ENCODE results near the gene TNNT1. TPM values are rescaled to one million over a fixed set of nuclear protein-coding genes. Genes with fewer than 3 reads are reported as not detected.

Gene TNNT1
- polyA plus RNA-seq, 2 of the 4 experiments (the other 2 are of a cell fraction), result 140 to 155 TPM

- no peaks in the 10 kb centered on the region for H3K9me3 ChIP-seq
- ATAC-seq (no peak), FAIRE-seq (no peak), DNase-seq (ENCODE audit: low read depth in 1 of 2, low spot score in 1 of 2) (peak in 1 of 2 experiments; percentile 54)
- CTCF ChIA-PET, result interaction anchor here (0.7 to 6.7 kb wide), 6 partner anchors 12 to 386 kb away, joined by 3 to 35 read pairs (median 4); no protein-coding TSS in a partner anchor
- POLR2A ChIA-PET, result interaction anchor here (0.6 to 2.4 kb wide), 11 partner anchors 23 to 651 kb away, joined by 3 to 12 read pairs (median 5); partner anchors contain the start of genes DNAAF3, KMT5C, PPP6R1 and UBE2S
- peak overlapping the region; percentile 90 for H3K4me2 ChIP-seq
- H3K4me1 ChIP-seq, result peaks cover 30% of the 10 kb centered on the region
- peak overlapping the region; percentile 64 for H3K4me3 ChIP-seq
- peak overlapping the region; percentile 76 to 94 for H3K27ac ChIP-seq
- TF ChIP-seq MAX (IDR thresholded peaks at IDR 0.05) (peak; percentile 11; the same call in 1 of the 2 replicates), ZNF302 (CRISPR knock-in tag; IDR thresholded peaks at IDR 0.05) (no peak)
- 74% methylated on average over 22 of the region's 22 CpGs for WGBS (ENCODE audit: missing lambda C conversion rate)
These were observed 30.5 kb downstream of the TNNT1 start for GRCh38 chr19:55118401-55118991.

GRCh38 chr19:55117663-55118391 is 31.2 kb downstream of the TNNT1 start:
- Histone ChIP-seq H3K4me1 (peaks cover 30% of the 10 kb centered on the region), H3K4me3 (peak overlapping the region; percentile 64), H3K4me2 (peak overlapping the region; percentile 90), H3K9me3 (no peaks in the 10 kb centered on the region), H3K27ac (peak overlapping the region; percentile 85 to 94)
- ATAC-seq, result peak; percentile 90 to 95
- CTCF ChIA-PET, result interaction anchor here (0.6 to 6.7 kb wide), 11 partner anchors 11 to 386 kb away, joined by 3 to 35 read pairs (median 4); no protein-coding TSS in a partner anchor
- peak; percentile 56 for FAIRE-seq
- 6% methylated on average over 32 of the region's 44 CpGs for WGBS (ENCODE audit: missing lambda C conversion rate)
- DNase-seq (ENCODE audit: low read depth in 1 of 2, low spot score in 1 of 2), result peak; percentile 99 to 100
- POLR2A ChIA-PET, result interaction anchor here (0.6 to 2.4 kb wide), 14 partner anchors 23 to 537 kb away, joined by 3 to 12 read pairs (median 4); partner anchors contain the start of genes DNAAF3, KMT5C, PPP6R1 and UBE2S
- no peak for TF ChIP-seq CBX2 (IDR thresholded peaks at IDR 0.05; ENCODE audit: borderline replicate concordance, low read depth)
- TF ChIP-seq MYC (IDR thresholded peaks at IDR 0.05; ENCODE audit: borderline replicate concordance, low read length), result 0 out of 2 replicates have a peak, but pooled peaks have one; percentile 42
- no peak for TF ChIP-seq ELK1 (IDR thresholded peaks at IDR 0.05; ENCODE audit: low read depth, low read length)
- TF ChIP-seq HOXB5 (CRISPR knock-in tag; IDR thresholded peaks at IDR 0.05), result no peak
- TF ChIP-seq ZC3H11A (IDR thresholded peaks at IDR 0.05), result no peak
- TF ChIP-seq POLR2A (IDR thresholded peaks at IDR 0.05; ENCODE audit: low read length), result peak; percentile 74
- TF ChIP-seq NFE2L2 (conservative IDR thresholded peaks at IDR 0.05; ENCODE audit: low read length), result no peak
- TF ChIP-seq REST (IDR thresholded peaks at IDR 0.05), result 0 out of 2 replicates have a peak, but pooled peaks have one; percentile 44
- TF ChIP-seq GATA3 (IDR thresholded peaks at IDR 0.05; ENCODE audit: borderline replicate concordance), result no peak
- no peak for TF ChIP-seq ZFP36 (IDR thresholded peaks at IDR 0.05; ENCODE audit: borderline replicate concordance, partially characterized antibody)
- no peak for TF ChIP-seq KDM5A (IDR thresholded peaks at IDR 0.05)
- TF ChIP-seq ESRRA (IDR thresholded peaks at IDR 0.05; ENCODE audit: borderline replicate concordance, low read length), result no peak
- peak; percentile 56 for TF ChIP-seq MAX (IDR thresholded peaks at IDR 0.05)
- peak; percentile 29; the same call in 1 of the 3 replicates for TF ChIP-seq BCL3 (IDR thresholded peaks at IDR 0.05)
- no peak for TF ChIP-seq EHF (CRISPR knock-in tag; IDR thresholded peaks at IDR 0.05)
- TF ChIP-seq ATOH8 (CRISPR knock-in tag; IDR thresholded peaks at IDR 0.05; ENCODE audit: low read depth), result no peak
- no peak for TF ChIP-seq SMC3 (IDR thresholded peaks at IDR 0.05)
- no peak for TF ChIP-seq TFCP2L1 (CRISPR knock-in tag; IDR thresholded peaks at IDR 0.05)
- TF ChIP-seq SREBF2 (IDR thresholded peaks at IDR 0.05), result no peak
- TF ChIP-seq JUN (IDR thresholded peaks at IDR 0.05), result peak in 1 of 2 experiments; percentile 36; a peak in 3 of 5 replicates
- TF ChIP-seq CTCF (IDR thresholded peaks at IDR 0.05), result no peak
- no peak for TF ChIP-seq MAFK (IDR thresholded peaks at IDR 0.05; ENCODE audit: partially characterized antibody)
- no peak for TF ChIP-seq FOSB (CRISPR knock-in tag; IDR thresholded peaks at IDR 0.05)
- no peak for TF ChIP-seq FOSL2 (IDR thresholded peaks at IDR 0.05)
- no peak for TF ChIP-seq FOSL2 (CRISPR knock-in tag; IDR thresholded peaks at IDR 0.05)

Measured in A549 (cell line).